GM11168 (cell line): ENCODE data around the gene ALDOB.

ENCODE experiments used
- in situ Hi-C: fragments of 300-500 bp; cut with MboI; formaldehyde crosslinking; loops from one replicate; pipeline ENCODE4 v1.12.0; 2022; ENCODE audit warnings: low sequenced_read_pairs; ENCODE audit not compliant: unreplicated experiment

Gene ALDOB

GRCh38 chr9:101458963-101459631 is 23.5 kb upstream of the ALDOB start:
- in situ Hi-C loops = no loop called here

- in situ Hi-C loops = no loop called here
Observed at GRCh38 chr9:101457003-101457402, 21.4 kb upstream of the ALDOB start.

- in situ Hi-C loops = no loop called here
Observed at GRCh38 chr9:101455656-101456240, 20.2 kb upstream of the ALDOB start.

GRCh38 chr9:101453776-101454570 is 18.4 kb upstream of the ALDOB start:
- in situ Hi-C loops = loop anchor here (5.0 kb wide), 1 partner anchor 78 kb away; the partner anchor contains the start of gene RNF20

GRCh38 chr9:101451498-101451897 is 15.9 kb upstream of the ALDOB start:
- in situ Hi-C loops = loop anchor here (5.0 kb wide), 1 partner anchor 81 kb away; the partner anchor contains the start of gene RNF20

- in situ Hi-C loops = loop anchor here (5.0 kb wide), 1 partner anchor 81 kb away; the partner anchor contains the start of gene RNF20
Observed at GRCh38 chr9:101450931-101451330, 15.4 kb upstream of the ALDOB start.

- in situ Hi-C loops = no loop called here
Observed at GRCh38 chr9:101449071-101449721, 13.6 kb upstream of the ALDOB start.

- in situ Hi-C loops = no loop called here
Observed at GRCh38 chr9:101448680-101449070, 13.1 kb upstream of the ALDOB start.

GRCh38 chr9:101446732-101447131 is 11.2 kb upstream of the ALDOB start:
- in situ Hi-C loops = no loop called here

- in situ Hi-C loops = no loop called here
Observed at GRCh38 chr9:101445353-101446029, 9.9 kb upstream of the ALDOB start.

- in situ Hi-C loops = no loop called here
Observed at GRCh38 chr9:101443364-101443771, 7.8 kb upstream of the ALDOB start.

- in situ Hi-C loops = no loop called here
Observed at GRCh38 chr9:101442736-101443135, 7.2 kb upstream of the ALDOB start.

- in situ Hi-C loops = no loop called here
Observed at GRCh38 chr9:101442318-101442717, 6.7 kb upstream of the ALDOB start.

GRCh38 chr9:101440714-101441230 is 5.2 kb upstream of the ALDOB start:
- in situ Hi-C loops = no loop called here

GRCh38 chr9:101438523-101438922 is 2.9 kb upstream of the ALDOB start:
- in situ Hi-C loops = no loop called here

GRCh38 chr9:101437806-101438232 is 2.2 kb upstream of the ALDOB start:
- in situ Hi-C loops = no loop called here

GRCh38 chr9:101434998-101435397 is 576 bp downstream of the ALDOB start:
- in situ Hi-C loops = no loop called here

- in situ Hi-C loops = no loop called here
Observed at GRCh38 chr9:101433229-101433628, 2.3 kb downstream of the ALDOB start.

- in situ Hi-C loops = no loop called here
Observed at GRCh38 chr9:101432740-101433139, 2.8 kb downstream of the ALDOB start.

- in situ Hi-C loops = no loop called here
Observed at GRCh38 chr9:101432171-101432570, 3.4 kb downstream of the ALDOB start.
